Hematopoietic multipotent progenitor cell treated with erythropoietin and hydrocortisone succinate and interleukin-3 and kit ligand, for 4 days (in vitro differentiated cells): Measurements from ENCODE around the gene ATG9A.
"Not testable (repeated sequence)": the region's sequence is repeated elsewhere in the genome, so short reads cannot be mapped to it uniquely, and the experiment has no call there.

Experiments
- DNase-seq: peaks from one replicate; pipeline ENCODE4 v3.0.0-alpha.2; 2015

ATG9A gene

GRCh38 chr2:219229305-219230058 lies at the start of gene ATG9A, which contains the start of gene ANKZF1:
Gene ATG9A, minus strand, starts transcription at chr2:219229636. Its CDS starts 1,612 bp downstream, at chr2:219228024.
Gene ANKZF1, plus strand, starts transcription at chr2:219229806. Its CDS starts 452 bp downstream, at chr2:219230258.
- DNase-seq: peak; percentile 100

GRCh38 chr2:219278655-219279150 lies 49.3 kb upstream of the ATG9A start:
- no peak for DNase-seq

DNA sequence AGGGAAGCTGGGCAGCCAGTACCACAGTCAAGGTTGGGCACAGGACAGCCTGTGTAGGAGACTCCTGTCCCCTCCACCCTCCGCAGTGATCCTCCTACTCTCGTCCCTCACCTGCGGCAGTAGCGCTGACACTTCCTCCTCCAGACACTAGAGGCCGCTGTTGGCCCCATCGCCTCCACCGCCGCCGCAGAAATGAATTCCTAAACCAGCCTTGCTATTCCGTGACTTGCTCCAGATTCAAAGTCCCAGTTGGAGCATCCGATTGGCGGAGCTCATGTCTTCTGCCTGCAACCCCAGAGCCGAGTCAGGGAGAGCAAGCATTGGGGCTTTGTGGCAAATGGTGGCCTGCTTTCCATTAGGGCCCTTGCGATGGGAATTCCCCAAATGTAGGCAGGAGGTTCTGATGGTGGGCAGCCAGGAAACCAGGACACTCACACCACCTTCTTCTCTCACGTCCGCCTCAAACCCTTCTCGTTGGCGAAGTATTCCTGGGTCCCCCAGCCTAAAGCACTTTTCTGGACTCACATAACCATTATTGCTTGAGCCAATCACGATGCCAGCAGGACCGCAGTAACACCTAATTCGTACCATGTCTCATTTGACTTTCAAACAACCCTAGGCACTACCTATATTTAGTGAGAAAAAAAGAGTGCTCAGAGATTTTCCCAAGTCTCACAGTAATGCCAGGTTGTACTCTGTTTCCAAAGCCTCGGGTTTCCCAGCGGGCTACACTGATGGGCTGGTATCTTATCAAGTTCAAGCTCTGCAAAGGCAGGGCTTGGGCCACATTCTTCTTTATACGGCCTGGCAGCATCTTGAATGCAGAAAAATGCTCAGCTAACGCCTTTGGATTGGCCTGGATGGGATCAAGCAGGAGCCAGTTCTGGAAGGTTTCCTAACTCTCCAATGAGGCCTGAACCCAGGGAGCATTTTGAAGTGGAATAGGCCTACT lies 48.5 kb upstream of the ATG9A start:
- DNase-seq: peak; percentile 80

DNA sequence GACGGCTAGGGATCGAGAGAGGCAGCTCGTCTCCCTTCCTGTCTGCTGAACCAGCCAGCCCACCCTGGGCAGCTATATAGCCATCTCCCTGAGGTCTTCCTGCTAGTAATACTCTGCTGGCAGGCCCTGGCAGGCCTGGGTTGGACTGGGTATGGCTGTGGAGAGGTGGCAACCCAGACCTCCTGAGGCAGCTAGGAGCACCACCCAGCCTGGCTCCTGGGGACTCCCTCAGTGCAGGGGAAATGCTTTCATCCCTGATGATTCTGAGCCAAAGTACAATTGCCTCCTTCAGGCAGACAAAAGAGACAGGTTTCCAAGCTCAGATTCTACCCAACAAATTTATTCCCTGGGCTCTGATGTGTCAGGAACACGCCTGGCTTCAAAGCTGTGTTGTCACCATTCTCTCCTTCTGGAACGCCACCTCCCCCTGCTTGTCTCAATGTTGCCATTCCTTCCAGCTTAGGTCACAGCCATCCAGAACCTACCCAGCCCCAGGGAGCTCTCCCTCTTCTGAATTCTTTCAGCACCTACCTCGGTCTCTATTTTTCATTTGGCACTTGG lies 45.0 kb upstream of the ATG9A start:
- DNase-seq: no peak

- no peak for DNase-seq
Measured at GRCh38 chr2:219273937-219274336, 44.5 kb upstream of the ATG9A start.

- no peak for DNase-seq
Measured at GRCh38 chr2:219272995-219273394, 43.6 kb upstream of the ATG9A start.

DNA sequence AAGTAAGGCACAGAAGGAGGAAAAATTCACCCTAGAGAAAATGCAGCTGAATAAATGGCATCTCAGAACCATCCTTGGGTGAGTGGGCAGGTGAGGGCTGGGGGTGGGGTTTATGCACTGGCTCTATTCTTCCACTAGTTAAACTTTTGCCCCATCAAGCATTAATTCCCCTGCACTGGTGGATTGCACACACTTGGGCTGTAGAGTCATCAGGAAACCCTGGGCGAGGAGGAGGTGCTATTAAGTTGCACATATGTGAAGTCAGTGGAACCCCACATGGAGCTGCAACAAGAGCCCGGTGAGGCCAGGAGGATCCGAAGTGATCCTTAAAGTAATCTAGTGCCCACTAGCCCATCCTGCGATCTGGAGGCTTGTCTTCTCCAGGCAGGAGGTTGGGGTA lies 42.9 kb upstream of the ATG9A start:
- DNase-seq: no peak

- DNase-seq: no peak
Measured at GRCh38 chr2:219271021-219271420, 41.6 kb upstream of the ATG9A start.

- DNase-seq: no peak
Measured at GRCh38 chr2:219270055-219270372, 40.6 kb upstream of the ATG9A start.

- no peak for DNase-seq
Measured at GRCh38 chr2:219269362-219270054, 40.1 kb upstream of the ATG9A start.

DNA sequence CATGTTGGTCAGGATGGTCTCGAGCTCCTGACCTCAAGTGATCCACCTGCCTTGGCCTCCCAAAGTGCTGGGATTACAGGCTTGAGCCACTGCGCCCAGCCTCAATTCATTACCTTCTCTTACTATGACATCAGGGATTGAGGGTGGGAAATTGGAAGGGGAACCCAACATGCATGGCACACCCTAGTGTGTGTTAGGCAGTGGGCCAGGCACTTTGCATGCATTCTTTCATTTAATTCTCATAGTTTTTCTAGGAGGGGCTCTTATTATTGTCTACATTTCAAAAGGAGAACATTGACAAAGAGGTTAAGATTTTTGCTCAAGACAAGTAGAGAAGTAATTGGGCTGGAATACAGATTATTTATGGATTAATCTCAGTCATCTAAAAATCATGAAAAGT lies 38.9 kb upstream of the ATG9A start:
- DNase-seq: no peak

DNA sequence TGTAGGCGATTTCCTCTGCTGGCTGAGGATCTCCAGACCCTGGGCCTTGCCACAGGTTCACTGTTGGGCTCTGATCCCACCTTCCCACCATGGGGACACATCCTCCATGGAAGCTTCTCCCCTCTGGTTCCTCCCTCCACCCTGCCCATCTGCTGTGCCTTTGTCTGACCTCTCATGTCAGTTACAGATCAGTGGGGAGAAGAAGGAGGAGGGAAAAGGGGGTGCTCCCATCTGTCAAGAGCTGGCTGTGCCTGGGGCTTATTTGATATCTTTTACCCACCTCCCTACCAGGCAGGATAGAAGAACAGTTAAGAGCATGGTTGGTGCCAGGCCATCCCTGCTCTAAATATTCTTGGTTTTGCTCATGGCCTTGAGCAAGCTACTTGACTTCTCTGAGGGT lies 37.5 kb upstream of the ATG9A start:
- no peak for DNase-seq

DNA sequence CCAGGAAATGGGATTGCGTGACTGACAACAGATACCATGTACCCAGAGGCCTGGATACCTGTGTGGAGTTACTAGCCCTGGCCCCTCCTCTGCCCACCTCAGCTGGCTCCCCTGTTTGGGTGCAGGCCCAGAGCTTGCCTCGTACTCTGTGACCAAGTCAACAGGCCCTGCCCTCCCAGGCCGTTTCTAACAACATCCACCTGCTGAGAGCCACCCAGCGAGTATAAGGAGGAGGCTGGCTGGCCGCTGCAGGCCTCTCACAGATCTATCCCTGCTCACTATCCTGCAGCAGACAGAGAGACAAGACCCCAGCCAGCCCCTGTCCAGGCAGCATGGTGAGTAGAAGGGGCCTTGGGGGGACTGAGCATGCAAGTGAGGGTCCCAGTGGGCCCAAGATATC lies 36.8 kb upstream of the ATG9A start:
- no peak for DNase-seq

GRCh38 chr2:219261024-219261855 lies 31.8 kb upstream of the ATG9A start:
- peak; percentile 49 for DNase-seq

GRCh38 chr2:219258942-219259341 lies 29.5 kb upstream of the ATG9A start:
- not testable (repeated sequence) for DNase-seq

GRCh38 chr2:219254590-219255201 lies 25.3 kb upstream of the ATG9A start:
- DNase-seq: peak; percentile 71

DNA sequence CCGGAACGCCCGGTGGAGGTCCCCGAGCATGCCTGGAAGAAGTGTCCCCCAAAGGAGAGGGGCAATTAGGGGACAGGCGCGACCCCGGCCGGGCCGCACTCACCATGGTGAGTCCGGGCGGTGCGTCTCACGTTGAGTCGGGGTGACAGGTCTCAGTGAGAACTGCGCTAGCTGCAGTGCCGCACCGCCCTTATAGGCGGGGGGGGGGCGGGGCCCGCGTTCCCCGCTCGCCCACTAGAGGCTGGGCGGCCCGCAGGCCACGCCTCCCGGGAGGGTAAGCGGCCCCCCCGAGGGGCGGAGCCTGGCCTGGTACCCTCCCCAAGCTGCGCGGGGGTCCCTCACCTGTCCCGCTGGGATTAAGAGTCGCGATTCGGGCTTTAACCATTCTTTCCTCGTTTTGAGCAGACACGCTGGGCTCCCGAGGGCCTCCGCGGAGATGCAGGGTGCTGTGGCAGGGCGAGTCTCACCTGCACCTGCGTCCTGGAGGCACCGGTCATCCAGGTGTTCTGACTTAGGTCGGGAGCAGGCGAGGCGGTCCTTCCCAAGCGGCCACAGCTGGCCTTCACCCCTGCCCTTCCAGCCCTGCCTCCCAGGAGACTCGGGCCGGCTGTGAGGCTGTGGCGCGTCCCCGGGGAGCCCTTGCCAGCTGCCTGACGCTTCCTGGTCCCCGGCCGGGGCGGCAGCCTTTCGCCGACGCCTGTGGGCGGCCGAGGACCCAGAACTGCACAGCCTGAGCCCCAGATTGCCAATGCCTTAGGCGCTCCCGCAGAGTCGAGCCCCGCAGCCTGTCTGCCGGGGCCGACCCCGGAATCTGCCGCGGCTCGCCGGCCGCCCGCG lies 24.5 kb upstream of the ATG9A start, which contains the start of gene TUBA4A:
TSS of gene TUBA4A (minus strand) at position 166 of the 837 bp plus-strand sequence. CDS start at position 106, 60 bp downstream.
- DNase-seq: peak; percentile 90

- peak; percentile 52 for DNase-seq
Measured at GRCh38 chr2:219252900-219253752, 23.7 kb upstream of the ATG9A start, which contains the start of gene TUBA4B. Gene TUBA4B, plus strand, starts transcription at chr2:219253243. Its CDS starts 165 bp downstream, at chr2:219253408.

DNA sequence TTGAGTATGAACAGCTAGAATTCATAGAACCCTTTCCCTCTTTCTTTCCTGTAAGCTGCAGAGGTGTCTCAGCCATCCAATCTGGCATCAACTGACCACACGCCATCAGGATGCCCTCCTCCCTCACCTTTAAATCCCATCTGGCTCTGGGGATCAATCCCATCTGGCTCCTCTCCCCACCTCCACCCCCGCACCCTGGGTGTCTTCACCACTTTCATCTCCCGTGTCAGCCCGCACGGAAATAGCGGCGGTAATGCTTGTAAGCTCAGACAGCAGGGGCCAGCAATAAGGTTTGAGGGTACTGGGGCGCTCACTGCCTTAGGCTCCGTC lies 23.1 kb upstream of the ATG9A start:
- no peak for DNase-seq
